HK-2 (cell line): ENCODE results near the gene MYO1F.
"Not testable (repeated sequence)": the region's sequence is repeated elsewhere in the genome, so short reads cannot be mapped to it uniquely, and the experiment has no call there.

Experiments
- DNase-seq: peaks from one replicate; pipeline ENCODE4 v3.0.0-alpha.2; 2018; ENCODE audit not compliant: unreplicated experiment

The MYO1F gene

GRCh38 chr19:8517551-8518442 is 59.4 kb downstream of the MYO1F start:
- DNase-seq: no peak

GRCh38 chr19:8515317-8515716 is 61.9 kb downstream of the MYO1F start:
- no peak for DNase-seq

DNA sequence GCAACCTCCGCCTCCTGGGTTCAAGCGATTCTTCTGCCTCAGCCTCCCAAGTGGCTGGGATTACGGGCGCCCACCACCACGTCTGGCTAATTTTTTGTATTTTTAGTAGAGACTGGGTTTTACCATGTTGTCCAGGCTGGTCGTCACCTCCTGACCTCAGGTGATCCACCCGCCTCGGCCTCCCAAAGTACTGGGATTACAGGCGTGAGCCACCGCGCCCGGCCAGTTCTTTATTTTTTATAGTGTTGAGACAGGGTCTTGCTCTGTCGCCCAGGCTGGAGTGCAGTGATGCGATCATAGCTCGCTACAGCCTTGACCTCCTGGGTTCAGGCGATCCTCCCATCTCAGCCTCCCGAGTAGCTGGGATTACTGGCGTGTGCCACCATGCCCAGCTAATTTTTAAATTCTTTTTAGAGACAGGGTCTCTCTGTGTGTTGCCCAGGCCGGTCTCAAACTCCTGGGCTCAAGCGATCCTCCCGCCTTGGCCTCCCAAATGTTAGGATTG is 62.7 kb downstream of the MYO1F start:
- not testable (repeated sequence) for DNase-seq

- DNase-seq: peak; percentile 97
These were observed 63.3 kb downstream of the MYO1F start, which contains the start of gene ZNF414 for GRCh38 chr19:8513687-8514504. TSS of gene ZNF414 (minus strand) at chr19:8514167. CDS start at chr19:8514046, 121 bp downstream.

DNA sequence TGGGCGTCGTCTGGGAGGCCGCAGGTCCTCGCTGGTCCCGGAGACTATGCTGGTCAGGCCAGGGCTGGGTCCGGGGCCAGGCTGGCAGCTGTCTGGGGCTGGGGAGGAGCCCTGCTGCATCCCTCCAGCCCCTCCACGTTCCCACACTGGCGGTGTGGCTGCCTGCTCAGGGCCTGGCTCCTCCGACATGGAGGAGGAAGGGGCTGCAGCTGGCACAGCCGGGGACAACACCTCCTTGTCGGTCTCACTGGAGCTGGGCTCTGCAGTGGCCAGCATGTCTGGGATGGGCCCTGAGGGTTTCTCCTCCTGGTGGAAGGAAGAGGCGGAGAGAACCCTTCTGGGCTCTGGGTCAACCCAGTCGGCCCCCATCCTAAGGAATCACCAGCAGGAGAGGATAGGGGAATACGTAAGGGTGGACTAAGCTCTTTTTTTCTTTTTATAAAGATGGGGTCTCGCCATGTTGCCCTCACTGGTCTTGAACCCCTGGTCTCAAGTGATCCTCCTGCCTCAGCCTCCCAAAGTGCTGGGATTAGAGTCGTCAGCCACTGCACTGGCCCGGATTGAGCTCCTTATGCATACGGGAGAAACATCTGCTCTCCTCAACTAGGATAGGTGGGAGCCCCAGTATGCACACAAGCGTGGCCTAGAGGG is 64.1 kb downstream of the MYO1F start:
- no peak for DNase-seq

DNA sequence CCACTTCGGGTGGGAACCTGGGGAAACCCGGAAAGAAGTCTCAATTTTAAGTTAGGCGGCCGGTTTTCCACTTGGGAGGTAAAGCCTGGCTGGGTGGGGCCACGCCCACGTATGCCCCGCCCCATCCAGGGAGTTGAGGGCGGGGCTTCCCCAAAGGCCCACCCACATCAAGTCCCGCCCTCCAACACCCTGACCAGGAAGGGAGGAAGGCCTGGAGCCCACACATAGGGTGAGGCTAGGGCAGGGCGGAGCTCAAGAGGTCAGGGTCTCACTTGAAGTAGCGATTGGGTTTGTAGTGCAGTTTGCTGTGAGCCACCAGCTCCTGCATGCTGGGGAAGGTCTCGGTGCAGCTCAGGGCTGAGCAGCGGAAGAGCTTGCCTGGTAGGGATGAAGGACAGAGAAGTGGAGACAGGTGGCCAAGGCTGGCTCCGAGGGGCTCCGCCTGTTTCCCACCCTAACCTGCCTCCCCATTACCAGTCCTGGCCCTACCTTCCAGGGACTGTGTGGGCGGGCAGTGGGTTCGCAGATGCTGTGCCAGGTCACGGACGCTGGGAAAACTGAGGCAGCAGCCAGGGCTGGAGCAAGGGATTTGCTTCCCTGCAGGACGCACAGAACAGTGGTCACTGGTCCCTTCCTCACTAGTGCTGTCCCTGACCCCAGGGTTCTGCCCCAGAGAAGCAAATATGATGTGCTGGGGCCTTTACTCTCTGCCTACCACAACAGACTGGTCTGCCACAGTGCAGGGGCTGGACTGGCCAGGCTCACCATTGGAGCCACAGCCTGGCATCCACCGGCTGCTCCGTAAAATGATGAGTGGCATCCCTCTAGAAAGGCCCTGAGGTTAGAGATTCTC is 64.9 kb downstream of the MYO1F start:
- no peak for DNase-seq

DNA sequence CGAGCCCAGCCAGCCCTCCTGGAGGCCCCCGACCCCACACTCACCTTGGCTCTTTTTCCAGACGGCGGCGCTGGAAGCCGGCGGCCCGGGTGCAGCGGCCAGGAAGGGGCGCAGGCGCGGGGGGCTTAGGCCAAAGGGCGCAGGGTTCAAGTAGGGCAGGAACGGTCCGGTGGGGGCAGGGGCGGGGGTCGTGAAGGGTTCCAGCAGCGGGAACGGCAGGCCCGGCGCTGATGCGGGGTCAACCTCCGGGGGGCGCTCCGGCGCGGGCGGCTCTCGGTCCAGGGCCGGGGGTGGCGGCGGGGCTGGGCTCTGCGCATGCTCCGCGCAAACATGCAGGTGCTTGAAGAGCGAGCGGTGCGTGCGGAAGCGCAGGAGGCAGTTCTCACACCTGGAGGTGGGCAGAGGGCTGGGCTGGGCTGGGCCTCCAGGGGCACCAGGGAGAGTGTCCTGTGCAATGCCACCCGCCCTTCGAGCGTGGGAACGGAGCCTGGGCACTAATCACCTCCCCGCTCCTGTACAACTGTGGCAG is 65.6 kb downstream of the MYO1F start:
- no peak for DNase-seq

- no peak for DNase-seq
These were observed 66.6 kb downstream of the MYO1F start for GRCh38 chr19:8510589-8511115.

GRCh38 chr19:8506402-8506957 is 70.8 kb downstream of the MYO1F start:
- no peak for DNase-seq

DNA sequence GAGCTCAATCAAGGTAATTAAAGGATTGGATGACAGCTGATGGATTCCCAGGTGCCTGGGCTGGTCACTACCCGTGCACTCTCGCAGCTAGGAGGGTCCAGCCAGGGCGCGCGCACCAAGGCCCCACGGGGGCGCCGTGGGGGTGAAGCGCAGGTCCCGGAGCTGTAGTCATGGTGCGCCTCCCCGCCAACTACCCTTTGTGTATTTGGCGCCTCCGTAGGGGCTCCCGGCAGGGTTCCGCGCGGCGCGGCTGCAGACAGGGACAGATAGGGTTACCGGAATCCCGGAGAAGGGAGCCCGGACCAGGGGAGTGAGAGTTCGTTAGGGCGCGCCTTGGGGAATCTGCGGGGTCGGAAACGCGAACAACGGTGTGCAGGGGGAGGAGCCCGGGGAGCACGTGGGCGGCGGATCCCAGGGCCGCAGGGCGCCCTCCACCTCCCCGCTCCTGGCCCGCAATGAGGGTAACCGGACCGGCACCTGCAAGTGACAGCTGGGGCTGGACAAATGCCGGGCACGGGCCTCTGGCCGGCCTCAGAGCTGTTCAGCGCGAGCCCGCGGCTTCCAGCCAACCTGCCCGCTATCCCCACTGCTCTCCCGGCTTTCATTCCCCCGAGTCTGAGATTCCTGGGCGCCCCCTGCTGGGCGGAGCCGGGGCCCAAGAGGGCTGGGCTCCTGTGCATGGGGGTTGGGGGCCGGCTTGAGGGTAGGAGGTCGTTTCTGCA is 71.4 kb downstream of the MYO1F start:
- DNase-seq: peak; percentile 84

GRCh38 chr19:8504919-8505318 is 72.3 kb downstream of the MYO1F start:
- DNase-seq: no peak

- DNase-seq: no peak
These were observed 73.1 kb downstream of the MYO1F start for GRCh38 chr19:8504171-8504570.

DNA sequence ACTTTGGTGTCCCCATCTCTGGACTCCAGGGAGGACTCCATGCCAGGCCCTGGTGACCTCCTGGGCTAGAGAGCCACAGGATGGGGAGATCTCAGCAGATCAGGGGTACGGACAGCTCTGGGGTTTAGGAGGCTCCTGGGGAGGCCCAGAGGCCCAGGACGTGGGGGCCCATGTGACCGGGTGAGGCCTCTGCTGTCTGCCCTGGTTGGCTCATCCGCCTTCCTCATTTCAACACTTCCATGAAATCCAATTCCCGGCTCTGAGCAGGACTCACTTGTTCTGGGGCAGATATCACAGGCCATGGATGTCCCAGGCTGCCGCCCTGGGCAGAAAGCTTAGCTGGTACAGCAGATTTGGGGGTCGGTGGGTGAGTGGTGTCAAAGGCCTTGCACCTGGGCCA is 73.7 kb downstream of the MYO1F start:
- DNase-seq: no peak

GRCh38 chr19:8501981-8502380 is 75.3 kb downstream of the MYO1F start:
- no peak for DNase-seq

- DNase-seq: no peak
These were observed 75.7 kb downstream of the MYO1F start for GRCh38 chr19:8501516-8501915.

DNA sequence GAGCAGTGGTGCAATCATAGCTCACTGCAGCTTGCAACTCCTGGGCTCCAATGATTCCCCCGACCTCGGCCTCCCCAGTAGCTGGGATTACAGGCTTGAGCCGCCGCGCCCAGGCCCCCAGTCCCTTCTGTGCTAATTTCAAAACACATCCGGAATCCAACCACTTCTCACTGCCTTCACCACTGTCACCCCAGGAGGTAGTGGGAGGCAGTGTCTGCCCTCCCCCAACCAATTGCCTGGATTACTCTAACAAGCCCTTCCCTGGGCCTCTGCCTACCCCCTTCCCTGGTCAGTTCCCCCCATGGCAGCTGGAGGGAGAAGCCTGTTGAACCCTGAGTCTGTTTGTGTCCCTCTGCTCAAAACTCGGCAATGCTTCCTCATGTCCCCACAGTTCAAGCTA is 77.1 kb downstream of the MYO1F start:
- no peak for DNase-seq

- DNase-seq: no peak
These were observed 78.0 kb downstream of the MYO1F start for GRCh38 chr19:8499048-8499833.

GRCh38 chr19:8498295-8498694 is 78.9 kb downstream of the MYO1F start:
- DNase-seq: no peak

GRCh38 chr19:8494158-8494557 is 83.1 kb downstream of the MYO1F start:
- no peak for DNase-seq
